HG02759 (cell line): Measurements from ENCODE around the gene GCLM.

Experiments used
- ATAC-seq: cut with Tn5 transposase; IDR thresholded peaks from one replicate; pipeline ENCODE4 v1.9.1; 2021; ENCODE audit warnings: mild to moderate bottlenecking, moderate library complexity; ENCODE audit not compliant: unreplicated experiment

Gene GCLM

DNA sequence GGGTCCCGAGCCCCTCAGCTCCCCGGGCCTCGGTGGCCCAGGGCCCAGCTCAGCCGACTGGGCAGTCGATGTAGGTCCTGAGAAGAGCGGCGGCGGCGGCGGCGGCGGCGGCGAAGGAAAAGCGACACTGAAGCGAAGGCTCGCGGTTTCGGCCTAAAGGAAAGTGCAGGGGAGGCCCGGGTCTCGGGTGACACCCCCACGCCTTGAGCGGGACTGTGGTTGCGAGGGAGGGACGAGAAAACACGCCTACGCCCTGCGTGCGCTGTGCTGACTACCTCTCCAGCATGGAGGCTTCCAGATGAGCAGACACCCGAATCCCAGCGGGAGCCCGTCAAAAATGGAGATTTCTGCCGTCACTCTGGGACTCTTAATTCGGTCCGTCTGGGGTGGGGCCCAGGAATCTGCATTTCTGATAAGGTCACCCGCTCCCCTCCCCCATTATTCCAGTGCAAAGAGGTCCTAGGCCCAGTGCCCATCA lies 61.4 kb downstream of the GCLM start:
- ATAC-seq, result peak; percentile 31

DNA sequence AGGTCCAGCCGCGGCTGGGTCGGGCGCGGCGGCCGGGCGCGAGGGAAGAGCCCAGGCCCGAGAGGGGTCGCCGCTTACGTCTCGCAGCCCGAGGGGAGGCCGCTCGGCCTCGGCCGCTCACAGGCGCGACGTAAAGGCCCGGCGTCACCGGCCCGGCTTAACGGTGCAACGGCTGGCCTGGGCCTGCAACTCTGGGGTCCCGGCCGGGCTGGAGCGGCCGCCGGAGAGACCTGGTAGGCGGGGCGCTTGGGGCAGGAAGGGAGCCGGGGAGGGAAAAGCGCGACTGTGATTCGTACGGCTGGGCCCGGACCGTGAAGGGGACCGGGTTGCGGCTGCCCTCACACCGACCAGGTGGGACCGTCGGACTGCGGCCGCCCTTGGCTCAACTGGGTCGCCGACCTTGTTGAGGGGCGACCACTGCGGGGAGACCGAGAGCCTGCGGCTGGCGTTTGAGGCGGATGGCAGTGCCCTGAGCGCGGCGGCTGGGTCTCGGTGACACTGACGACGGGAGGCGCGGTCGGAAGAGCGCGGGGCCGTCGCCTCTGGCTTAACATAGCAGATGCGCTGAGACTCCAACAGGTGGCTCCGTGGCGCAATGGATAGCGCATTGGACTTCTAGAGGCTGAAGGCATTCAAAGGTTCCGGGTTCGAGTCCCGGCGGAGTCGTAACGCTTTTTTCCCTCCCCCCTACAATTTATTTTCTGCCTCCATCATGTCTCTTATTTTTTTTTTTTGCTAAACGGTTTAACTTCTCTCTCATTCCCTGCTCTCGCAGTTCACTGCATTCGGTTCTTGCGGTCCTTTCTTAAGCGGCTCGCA lies 62.0 kb downstream of the GCLM start:
- ATAC-seq, result peak; percentile 68

DNA sequence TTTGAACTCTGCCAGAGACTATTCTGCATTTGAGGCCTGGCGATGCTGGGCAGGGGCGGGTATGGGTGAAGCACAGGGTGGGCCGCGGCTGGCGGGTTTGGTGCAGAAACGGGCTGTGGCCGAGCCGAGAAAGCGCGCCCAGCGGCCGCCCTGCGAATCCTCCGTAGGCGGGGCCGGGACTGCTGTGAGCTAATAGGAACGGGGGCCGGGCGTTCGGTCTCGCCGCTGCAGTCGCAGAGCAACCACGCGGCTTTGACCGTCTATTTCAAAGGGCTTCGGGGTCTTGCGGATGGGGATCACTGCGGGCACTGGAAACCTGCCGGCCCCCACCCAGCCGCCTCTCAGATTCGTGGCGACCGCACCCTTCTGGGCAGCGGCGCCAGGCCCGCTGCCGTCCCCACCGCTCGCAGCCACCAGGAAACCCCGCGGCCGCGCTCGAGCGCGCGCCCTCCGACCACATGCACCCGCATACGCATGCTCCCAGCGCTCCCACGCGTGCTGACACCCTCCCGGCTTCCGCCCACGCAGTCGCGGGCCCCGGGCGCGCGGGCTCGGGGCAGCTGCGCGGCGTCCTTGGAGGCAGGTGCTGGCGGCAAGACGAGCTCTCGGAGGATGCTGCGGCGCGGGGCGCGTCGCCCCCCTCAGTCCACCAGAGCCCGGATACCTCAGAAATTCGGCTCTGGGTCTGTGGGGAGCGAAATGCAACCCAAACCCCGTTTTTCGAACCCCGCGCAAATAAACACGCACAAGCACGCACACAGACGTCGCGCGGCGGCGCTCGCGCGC lies 62.8 kb downstream of the GCLM start:
- ATAC-seq, result peak; percentile 55

DNA sequence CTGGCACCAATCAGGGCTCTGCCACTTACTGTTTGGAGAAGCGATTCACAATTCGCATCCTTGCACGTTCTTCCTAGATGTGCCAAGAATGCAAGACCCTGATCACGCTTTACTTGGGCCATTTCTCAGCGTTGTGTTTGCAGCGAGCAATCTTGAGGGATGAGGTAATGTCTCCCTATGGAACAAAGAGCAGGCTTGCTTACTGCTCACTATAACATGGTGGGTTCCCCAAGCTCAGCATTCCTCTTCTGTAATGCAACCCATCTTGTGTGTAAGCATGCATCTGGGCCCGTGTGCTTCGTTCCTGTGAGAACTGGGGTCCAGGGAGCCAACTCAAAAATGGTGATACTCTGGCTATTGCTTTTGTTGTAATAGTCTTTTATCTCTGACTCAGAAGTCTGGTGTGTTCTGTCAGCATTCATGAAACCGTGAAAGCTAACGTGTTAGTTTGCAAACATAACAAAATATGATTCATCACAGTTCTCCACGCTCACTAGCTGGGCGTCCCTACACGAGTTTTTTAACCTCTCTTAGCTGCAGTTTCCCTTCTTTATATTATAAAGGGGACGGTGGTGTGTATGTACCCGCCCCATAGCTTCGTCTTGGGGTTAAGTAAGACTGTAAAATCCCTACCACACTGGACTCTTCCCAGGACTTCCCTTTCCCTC lies 63.6 kb downstream of the GCLM start:
- no peak for ATAC-seq

DNA sequence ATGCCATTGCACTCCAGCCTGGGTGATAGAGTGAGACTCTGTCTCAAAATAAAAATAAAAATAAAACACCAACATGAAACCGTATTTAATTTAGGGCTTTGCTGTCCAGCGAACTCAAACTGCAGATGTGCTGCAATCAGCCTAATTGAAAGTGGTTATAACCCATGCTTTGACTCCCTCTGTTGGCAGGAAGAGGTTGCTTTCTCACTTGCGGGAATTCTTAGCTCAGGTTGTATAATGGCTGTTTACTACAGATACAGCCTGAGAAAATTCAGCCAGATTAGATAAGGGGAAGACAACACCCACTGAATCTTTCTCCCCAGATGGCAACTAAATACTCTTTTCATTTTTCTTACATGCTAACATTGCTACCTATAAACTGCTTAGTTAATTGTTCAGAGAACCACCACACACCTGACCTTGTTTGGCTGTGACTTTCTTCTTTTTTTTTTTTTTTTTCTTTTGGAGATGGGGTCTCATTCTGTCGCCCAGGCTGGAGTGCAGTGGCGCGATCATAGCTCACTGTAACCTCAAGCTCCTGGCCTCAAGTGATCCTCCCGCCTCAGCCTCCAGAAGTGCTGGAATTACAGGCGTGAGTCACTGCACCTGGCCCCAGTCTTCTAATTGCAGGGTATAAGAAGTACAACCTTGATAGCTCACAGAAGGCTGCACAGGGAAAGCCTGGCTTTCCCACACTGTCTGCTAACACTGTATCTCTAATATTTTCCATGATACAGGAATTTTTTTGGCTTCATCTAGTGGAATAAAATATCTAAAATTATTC lies 64.8 kb downstream of the GCLM start:
- ATAC-seq, result no peak

DNA sequence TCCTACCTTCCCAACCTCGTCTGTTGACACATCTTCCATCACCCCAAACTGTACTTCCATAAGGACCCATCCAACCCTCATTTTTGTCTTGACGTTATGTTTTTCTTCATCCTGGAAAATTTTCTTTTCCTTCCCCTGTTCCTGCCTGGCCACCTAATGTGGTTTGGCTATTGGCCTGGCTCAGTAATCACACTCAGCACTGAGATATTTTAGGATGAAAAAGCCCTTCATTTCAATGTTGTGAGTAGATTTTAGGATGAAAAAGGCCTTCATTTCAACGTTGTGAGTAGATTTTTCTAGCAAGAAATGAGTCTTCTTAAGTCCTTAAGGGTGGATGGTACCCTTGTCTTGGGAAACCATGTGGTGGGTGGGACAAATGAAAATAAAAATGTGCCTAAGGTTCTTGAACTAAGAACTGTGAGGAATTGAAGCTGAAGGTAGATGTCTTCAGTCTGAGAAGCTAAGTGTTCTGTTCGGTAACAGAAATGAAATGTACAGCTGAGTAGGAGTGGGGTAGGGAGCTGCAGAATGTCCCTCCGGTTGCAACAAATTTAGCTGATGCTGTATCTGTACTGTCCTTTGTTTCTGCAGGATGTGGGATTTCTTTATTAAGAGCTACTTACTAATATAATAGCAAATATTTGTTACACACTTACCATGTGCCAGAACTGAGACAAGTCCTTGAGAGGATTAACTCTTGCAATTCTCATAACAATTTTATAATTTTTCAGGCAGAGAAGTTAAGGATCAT lies 66.3 kb downstream of the GCLM start:
- ATAC-seq, result no peak

DNA sequence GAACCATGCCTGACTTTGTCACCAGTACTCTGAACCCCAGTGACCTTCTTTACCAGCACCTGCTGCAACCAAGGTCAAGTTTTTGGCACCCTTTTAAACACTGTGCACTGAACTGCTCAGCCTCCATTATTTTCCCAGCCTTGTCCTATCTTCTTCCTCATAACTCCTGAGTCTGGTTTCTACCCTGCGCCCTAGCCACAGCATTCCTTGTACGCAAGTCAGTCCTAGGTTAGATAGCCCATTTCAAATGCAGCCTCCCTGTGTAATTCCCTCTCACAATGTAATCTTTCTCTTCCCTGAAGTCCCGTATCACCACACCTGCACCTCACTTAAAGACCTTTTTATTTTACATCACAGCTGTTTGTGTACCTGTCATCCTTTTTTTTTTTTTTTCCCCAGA lies 67.5 kb downstream of the GCLM start:
- ATAC-seq, result no peak

DNA sequence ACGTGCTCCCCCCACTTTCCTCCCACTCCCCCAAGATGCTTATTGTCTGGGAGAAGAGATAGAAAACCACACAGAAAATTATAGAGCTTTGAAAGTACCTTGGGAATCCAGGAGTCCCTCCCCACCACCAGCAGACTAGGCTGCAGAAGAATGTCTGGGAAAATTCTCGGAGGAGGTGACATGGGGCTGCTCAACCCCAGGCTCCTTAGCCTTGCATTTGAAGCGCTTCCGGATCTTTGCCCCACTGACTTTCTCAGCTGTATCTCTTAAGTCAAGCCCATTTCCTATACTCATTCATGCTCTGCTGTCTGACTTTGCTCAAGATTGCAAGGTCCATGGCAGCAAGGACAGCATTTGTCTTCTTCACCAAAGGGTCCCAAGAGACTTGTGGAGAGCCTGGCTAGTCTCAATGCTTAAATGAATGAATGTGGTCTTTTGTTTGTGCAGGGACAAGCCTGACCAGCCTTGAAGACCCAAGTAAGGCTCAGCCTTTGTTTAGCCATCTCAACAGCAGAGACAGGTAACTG lies 68.2 kb downstream of the GCLM start:
- no peak for ATAC-seq

DNA sequence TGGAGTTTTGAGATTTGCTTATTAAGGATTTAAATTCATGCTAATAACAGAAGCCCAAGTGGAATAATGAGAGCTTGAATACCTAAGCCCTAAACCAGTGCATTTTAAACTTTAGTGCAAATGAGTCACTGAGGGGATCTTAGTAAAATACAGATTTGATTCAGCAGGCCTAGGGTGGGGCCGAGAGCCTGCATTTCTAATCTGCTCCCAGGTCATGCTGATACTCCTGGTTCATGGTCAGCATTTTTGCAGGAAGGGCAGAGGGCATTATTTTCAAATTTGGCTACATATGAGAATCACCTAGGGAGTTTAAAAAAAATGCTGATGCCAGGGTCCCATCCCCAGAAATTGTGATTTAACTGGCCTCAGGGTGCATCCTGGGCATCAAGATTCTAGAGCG lies 69.5 kb downstream of the GCLM start:
- ATAC-seq, result no peak

DNA sequence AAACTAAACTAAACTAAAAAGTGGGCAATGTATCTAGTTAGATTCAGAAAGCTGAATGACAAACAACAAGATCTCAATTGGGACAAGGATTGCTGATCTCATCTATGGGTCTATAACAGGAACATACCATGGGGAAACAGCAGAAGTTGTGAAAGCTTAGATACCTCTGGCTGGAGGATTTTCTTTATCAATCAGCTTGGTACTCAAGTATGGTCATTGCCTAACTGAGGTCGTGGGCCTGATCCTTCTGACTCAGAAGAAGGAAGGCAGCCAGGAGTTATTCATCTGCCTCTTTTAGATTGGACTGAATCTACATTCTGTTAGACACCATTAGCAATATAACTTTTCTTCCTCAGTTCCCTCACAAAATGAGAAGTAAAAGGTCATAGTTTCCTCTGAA lies 69.9 kb downstream of the GCLM start:
- ATAC-seq, result no peak

DNA sequence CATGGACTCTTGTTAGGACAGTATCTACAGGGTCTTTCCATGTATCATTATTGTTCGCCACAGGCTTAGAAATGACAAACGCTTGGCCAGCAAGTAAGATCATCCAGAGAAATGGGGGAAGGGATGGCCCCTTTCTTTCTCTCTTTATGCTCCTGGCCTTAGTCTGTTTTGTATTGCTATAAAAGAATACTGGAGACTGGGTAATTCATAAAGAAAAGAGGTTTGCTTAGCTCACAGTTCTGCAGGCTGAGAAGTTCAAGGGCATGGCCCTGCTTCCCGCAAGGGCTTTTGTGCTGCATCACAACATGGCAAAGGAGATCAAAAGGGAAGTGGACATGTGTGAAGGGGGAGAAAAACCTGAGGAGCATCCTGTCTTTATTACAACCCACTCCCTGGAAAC lies 71.3 kb downstream of the GCLM start:
- ATAC-seq, result no peak
